ENCODE results near the gene PTPRA.

DNA sequence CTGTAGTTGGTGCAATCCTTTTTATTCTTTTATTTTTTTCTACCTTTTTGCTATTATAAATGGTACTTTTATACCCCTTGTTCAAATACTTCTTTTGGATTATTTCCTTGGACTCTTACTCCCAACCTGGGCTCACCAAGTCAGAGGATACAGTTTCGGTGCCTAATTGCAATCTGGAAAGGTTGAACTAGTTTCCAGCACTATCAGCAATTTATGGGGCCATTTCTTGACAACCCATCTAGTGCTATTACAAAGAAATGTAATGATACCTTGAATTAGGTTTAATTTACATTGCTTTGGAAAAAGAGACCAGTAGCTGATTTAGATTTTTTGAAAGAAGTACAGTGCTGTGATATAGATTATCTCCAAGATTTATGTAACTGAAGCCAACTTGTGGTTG is 5.2 kb downstream of the PTPRA start:
- TF ChIP-seq, protein P1, sequence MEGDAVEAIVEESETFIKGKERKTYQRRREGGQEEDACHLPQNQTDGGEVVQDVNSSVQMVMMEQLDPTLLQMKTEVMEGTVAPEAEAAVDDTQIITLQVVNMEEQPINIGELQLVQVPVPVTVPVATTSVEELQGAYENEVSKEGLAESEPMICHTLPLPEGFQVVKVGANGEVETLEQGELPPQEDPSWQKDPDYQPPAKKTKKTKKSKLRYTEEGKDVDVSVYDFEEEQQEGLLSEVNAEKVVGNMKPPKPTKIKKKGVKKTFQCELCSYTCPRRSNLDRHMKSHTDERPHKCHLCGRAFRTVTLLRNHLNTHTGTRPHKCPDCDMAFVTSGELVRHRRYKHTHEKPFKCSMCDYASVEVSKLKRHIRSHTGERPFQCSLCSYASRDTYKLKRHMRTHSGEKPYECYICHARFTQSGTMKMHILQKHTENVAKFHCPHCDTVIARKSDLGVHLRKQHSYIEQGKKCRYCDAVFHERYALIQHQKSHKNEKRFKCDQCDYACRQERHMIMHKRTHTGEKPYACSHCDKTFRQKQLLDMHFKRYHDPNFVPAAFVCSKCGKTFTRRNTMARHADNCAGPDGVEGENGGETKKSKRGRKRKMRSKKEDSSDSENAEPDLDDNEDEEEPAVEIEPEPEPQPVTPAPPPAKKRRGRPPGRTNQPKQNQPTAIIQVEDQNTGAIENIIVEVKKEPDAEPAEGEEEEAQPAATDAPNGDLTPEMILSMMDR (IDR thresholded peaks at IDR 0.05), result no peak
- no peak for TF ChIP-seq POLR2A (IDR thresholded peaks at IDR 0.05)
- TF ChIP-seq POLR2AphosphoS5 (IDR thresholded peaks at IDR 0.05), result no peak
- no peak for TF ChIP-seq EP300 (IDR thresholded peaks at IDR 0.05)
